Vagina (tissue), 2 donors: ENCODE results near the gene CACNG1.

Source experiments
- POLR2A ChIP-seq, 2 donors: fragments of 450-650 bp; IDR thresholded peaks; one replicate each; pipeline ENCODE4 v1.6.1; 2017; ENCODE audit warnings: antibody characterized with exemption in 2 of 2, mild to moderate bottlenecking in 2 of 2, moderate library complexity in 2 of 2
- TF ChIP-seq, protein P1 (sequence below), 3 experiments: fragments of 450-650 bp in 2 of 3; fragments of 200-600 bp in 1 of 3; sonication (generic) in 1 of 3; IDR thresholded peaks; one replicate each; pipeline ENCODE4 v1.5.1; 2017 to 2019; ENCODE audit warnings: antibody characterized with exemption in 3 of 3, mild to moderate bottlenecking in 2 of 3, moderate library complexity in 2 of 3

DNA sequence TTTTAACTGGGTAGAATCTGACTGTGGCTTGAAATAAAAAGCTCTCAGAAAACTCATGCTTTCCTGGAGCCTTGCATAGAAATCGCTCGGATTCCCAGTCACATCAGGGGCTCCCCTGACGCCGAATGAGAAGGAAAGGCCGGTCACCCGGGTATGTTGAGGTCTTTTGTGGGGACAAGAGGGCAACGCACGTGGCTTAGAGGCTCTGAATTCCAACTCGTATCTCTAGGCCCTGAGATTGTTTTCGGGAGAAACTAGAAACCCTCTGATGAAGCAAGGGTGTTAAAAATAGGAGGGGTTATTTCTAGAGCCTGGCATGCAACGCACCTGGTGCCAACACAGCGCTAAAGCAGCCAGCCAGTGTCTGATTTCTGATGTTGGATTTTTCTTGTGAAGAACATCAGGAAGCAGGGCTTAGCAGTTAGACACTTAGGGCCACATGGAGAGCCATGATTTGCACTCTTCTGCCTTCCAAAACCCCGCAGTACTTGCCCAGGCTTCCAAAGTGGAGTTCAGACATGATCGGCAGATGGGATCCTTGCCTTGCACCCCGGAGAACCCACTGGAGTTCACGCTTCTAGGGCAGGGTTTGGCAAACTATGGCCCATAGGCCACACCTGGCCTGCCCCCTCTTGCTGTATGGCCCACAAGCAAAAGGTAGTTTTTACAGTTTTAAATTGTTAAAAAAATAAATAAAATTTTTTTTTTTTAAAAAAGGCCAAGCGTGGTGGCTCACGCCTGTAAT, 12.6 kb downstream of the CACNG1 start:
- TF ChIP-seq, protein P1, sequence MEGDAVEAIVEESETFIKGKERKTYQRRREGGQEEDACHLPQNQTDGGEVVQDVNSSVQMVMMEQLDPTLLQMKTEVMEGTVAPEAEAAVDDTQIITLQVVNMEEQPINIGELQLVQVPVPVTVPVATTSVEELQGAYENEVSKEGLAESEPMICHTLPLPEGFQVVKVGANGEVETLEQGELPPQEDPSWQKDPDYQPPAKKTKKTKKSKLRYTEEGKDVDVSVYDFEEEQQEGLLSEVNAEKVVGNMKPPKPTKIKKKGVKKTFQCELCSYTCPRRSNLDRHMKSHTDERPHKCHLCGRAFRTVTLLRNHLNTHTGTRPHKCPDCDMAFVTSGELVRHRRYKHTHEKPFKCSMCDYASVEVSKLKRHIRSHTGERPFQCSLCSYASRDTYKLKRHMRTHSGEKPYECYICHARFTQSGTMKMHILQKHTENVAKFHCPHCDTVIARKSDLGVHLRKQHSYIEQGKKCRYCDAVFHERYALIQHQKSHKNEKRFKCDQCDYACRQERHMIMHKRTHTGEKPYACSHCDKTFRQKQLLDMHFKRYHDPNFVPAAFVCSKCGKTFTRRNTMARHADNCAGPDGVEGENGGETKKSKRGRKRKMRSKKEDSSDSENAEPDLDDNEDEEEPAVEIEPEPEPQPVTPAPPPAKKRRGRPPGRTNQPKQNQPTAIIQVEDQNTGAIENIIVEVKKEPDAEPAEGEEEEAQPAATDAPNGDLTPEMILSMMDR (IDR thresholded peaks at IDR 0.05) = no peak
- TF ChIP-seq POLR2A (IDR thresholded peaks at IDR 0.05) = no peak
